Heart left ventricle (tissue), 13 donors: ENCODE measurements around the gene CYTH1.

Source experiments
- POLR2A ChIP-seq, 2 donors: fragments of 450-650 bp; IDR thresholded peaks; one replicate each; pipeline ENCODE4 v1.6.1; 2017; ENCODE audit warnings: antibody characterized with exemption in 2 of 2, mild to moderate bottlenecking in 2 of 2, moderate library complexity in 2 of 2
- TF ChIP-seq, protein P1 (sequence below), 12 donors: fragments of 200-600 bp; sonication (generic) in 4 of 12; IDR thresholded peaks; one replicate each; pipeline versions ENCODE4 v1.5.0 to v1.8.0; 2018 to 2022; ENCODE audit warnings: antibody characterized with exemption in 12 of 12, mild to moderate bottlenecking in 5 of 12
- donor health status: ischemic (EF 13 %, LVEDD 7.1; RV severe dilation, severe dysfunction).
- donor health status: DM: no; HTN: yes; CAD: no.
- donor health status: DM: no; HTN: no; CAD: no.
- donor health status: ischemic (EF 25% LVEDD 6.9; RV normal size, moderate dysfunction).
- donor health status: ischemic (EF 25% LVEDD 5.7; RV mildly dilated, moderate dysfunction).
- donor health status: ischemic (EF 35%, LVEDD 5.7; RV mildly dilated, moderate dysfunction).
- donor health status: nonischemic (EF 11% LVEDD 7.7; RV severe dilation, severe dysfunction).
- donor health status: DM: yes; HTN: yes; CAD: no.
- donor health status: PGD.
- donor health status: ischemic (EF 29% LVEDD 5.4; RV normal size, mild dysfunction).
- donor health status: nonischemic (EF 23%, LVEDD 6.1; RV moderate dilation, normal function).

DNA sequence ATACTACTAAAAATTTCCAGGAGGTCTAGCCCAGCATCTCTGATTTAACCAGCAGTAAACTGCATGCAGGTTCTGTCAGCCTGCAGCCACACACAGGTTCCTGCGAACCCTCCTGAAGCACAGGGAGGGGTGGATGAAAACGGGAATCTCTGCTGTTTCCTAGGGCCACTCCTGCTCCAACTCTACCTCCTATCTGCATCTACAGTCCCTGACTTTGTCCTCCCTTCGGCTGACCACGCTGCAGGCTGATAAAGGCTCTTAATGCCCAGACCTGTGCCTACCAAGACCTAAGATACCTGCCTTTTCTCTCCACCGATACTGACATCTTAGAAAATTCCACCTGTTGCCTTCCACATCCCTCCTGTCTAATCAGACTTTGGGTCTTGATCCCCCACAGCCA, 50.2 kb downstream of the CYTH1 start:
- TF ChIP-seq, protein P1, sequence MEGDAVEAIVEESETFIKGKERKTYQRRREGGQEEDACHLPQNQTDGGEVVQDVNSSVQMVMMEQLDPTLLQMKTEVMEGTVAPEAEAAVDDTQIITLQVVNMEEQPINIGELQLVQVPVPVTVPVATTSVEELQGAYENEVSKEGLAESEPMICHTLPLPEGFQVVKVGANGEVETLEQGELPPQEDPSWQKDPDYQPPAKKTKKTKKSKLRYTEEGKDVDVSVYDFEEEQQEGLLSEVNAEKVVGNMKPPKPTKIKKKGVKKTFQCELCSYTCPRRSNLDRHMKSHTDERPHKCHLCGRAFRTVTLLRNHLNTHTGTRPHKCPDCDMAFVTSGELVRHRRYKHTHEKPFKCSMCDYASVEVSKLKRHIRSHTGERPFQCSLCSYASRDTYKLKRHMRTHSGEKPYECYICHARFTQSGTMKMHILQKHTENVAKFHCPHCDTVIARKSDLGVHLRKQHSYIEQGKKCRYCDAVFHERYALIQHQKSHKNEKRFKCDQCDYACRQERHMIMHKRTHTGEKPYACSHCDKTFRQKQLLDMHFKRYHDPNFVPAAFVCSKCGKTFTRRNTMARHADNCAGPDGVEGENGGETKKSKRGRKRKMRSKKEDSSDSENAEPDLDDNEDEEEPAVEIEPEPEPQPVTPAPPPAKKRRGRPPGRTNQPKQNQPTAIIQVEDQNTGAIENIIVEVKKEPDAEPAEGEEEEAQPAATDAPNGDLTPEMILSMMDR (IDR thresholded peaks at IDR 0.05), result no peak
- no peak for TF ChIP-seq POLR2A (IDR thresholded peaks at IDR 0.05)
